ENCODE data around the gene CAMK4. TPM values are rescaled to one million over a fixed set of nuclear protein-coding genes. Genes with fewer than 3 reads are reported as not detected.

Gene CAMK4
- total RNA-seq, result 13.9 TPM

GRCh38 chr5:111223787-111224560 is at the start of gene CAMK4:
Gene CAMK4 (plus strand): TSS chr5:111224384. CDS start chr5:111224484, 100 bp downstream.

DNA sequence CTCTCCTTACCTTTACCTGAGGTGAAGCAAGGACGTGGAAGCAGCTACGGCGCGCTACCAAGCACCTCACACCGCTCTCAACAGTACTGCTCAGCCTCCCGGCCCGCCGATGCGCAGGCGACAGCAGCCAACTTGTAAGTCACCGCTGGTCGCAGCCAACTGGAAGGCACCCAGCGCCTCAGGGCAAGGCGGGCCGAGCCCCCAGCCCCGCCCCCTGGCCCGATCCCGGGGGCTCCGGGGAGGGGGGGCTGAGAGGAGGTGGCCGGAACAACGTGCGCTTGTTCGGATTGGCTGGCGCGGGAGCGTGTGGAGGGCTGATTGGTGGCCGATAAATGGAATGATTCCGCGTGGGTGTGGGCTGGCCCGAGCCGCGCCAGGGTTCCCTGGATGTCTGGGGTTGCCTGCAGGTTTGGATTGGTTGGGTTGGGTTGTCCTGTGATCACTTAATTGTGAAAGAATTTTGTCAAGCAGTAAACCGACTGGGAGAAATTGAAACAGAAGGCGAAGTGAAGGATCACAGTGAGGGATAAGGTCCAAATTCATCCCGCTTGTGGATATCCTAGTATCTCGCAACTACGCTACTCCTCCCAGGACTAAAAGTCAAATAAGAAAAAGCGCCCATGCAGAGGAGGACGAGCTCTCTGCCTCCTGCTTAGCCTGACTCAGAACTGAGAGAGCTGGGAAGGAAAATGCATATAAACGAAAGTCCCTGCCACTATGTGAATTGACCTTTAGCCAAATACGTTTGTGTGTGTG is 288.4 kb downstream of the CAMK4 start, which contains the start of gene STARD4:
STARD4 (minus strand) TSS at position 161 of the 756 bp plus-strand sequence. CDS start 5,102 bp downstream, outside the sequence.

Other genes with a start within 250 kb of the CAMK4 start
- gene TSLP, start 152.7 kb upstream of the CAMK4 start, total RNA-seq, result 0.12 TPM
- gene WDR36, start 132.0 kb upstream of the CAMK4 start, total RNA-seq, result 42.3 TPM